NCI-H2227 (cell line): ENCODE measurements around the gene AIDA.
"Not testable (repeated sequence)": the region's sequence is repeated elsewhere in the genome, so short reads cannot be mapped to it uniquely, and the experiment has no call there.

Source experiments
- DNase-seq: peaks from one replicate; lab custom pipeline; 2025; ENCODE audit not compliant: unreplicated experiment; lab: John Stamatoyannopoulos, UW

Gene AIDA

GRCh38 chr1:222712253-222713090, at the start of gene AIDA, which contains the start of gene BROX:
TSS of gene AIDA (minus strand) at chr1:222712491. CDS start at chr1:222712317, 174 bp downstream.
TSS of gene BROX (plus strand) at chr1:222712564. CDS start at chr1:222715700, 3,136 bp downstream.
- DNase-seq, result peak; percentile 92

GRCh38 chr1:222761083-222761482, 48.8 kb upstream of the AIDA start:
- DNase-seq, result no peak

DNA sequence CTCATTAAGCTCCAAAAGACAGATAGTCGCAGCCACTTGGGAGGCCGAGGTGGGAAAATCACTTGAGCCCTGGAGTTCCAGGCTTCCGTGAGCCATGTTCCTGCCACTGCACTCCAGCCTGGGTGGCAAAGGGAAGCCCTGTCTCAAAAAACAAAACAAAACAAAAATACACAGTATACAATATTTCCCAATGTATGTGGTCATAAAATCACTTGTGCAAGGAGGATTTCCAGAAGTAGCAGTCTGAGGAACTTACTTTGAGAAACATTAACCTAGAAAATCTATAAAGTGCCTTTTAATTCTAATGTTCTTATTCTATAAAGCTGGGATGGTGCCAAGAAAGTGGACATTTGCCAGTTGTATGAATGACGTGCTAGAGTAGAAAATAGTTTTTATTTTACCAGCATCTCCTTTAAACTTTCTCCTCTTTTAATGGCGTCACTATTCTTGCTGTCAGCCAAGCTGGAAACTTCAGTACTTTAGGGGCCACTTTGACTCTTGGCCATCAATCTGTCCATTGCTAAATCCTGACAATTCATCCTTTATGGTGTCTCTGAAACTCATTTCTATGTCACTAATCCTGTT, 47.3 kb upstream of the AIDA start:
- no peak for DNase-seq

DNA sequence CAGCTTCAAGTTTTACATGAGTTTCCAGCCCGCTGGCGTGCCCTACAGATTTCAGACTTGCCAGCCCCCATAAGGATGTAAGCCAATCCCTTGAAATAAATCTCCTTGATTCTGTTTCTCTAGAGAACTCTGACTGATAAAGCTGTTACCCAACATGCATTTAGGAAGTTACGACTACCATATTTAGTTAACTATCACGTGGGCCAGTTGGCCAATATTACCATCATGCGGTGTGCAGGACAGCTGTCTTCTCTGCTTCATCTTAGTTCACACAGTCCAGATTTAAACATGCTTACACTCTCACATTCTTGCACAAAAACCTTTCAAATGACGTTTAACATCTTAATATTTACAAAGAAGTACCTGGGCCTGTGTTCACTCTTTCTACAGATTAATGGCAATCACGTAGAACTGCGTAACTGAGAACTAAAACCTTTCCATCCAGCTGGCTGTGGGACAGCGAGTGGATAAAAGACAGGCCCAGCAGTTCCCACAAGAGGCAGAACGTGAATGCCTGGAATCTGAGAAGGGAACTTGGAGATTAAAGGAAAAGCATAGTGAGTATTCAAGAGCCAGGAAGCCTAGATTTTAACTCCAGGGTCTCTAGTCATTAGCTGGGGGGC, 45.5 kb upstream of the AIDA start:
- DNase-seq, result no peak

- no peak for DNase-seq
Measured at GRCh38 chr1:222754366-222755139, 42.3 kb upstream of the AIDA start.

DNA sequence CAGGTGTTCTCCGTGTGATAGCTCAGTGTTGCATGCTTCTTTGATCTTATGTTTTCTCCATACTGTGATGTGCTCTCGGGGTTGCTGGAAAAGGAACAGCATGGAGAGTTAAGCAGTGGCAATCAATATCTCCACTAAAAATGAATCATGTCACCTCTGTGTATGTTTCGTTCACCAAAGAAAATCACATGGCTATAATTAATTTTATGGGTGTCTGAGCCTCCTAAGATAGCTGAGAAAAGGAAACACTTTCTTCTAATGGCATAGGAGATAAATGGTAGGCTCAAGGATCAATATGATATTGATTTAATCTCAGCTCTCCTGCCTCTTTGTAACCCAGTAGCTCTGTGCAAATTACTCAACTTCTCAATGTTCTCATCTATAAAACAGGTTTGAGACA, 39.0 kb upstream of the AIDA start:
- no peak for DNase-seq

- DNase-seq, result no peak
Measured at GRCh38 chr1:222750651-222751050, 38.4 kb upstream of the AIDA start.

DNA sequence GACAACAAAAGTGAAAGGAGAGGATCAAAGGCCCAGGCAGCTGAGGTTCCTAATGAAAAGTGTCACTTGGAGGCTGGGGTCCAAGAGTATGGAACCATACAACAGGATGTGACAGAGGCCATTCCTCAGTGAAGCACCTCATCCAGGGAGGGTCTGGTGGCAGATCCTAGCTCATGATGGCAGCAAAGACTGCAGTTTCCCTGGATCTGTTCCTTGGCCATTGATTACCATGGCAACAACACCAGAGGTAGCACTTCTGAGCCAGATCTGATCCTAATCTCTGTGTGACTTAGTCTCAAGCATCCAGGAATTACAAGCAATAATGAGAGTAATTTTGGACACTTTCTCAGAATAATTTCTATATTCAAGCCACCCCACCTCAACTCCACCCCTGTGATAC, 37.6 kb upstream of the AIDA start:
- DNase-seq, result peak; percentile 42

GRCh38 chr1:222741630-222742457, 29.6 kb upstream of the AIDA start:
- DNase-seq, result not testable (repeated sequence)

DNA sequence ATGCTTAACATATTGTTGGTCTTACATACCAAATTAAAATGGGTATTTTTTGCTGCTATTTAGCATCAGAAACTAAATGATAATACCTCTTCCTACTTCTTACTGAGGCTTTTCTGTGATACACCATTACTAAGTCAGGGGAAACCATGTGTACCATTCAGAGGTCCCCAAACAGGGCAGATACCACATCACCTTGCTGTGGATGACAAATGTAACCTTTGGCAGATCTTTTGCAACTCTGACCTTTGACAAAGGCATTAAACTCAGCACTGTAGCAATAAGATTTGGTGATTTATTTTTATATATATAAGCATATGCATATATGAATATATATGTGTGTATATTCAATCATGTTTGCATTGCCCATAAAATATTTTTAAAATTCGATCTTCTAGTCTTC, 27.6 kb upstream of the AIDA start:
- DNase-seq, result no peak

DNA sequence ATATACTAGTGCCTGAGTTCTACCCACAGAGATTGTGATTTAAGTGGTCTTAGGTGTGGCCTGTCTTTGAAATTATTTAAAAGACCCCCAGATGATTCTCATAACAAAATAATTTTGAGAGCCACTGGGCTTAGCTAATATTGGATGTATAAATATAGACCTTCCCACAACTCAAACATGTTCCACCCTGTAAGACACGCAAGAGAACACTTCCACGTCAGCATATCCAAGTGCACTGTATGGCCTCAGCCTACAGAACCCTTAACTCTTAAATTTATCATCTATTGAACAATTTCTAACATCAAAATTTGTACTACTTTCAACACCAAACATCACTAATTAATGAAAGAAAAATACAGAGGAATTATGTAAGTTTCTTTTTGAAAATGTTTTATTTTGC, 27.2 kb upstream of the AIDA start:
- no peak for DNase-seq

- peak; percentile 37 for DNase-seq
Measured at GRCh38 chr1:222736972-222737371, 24.7 kb upstream of the AIDA start, which contains the start of gene FAM177B. TSS of gene FAM177B (plus strand) at chr1:222737202. CDS start at chr1:222746546, 9,344 bp downstream.

GRCh38 chr1:222736470-222736869, 24.2 kb upstream of the AIDA start:
- no peak for DNase-seq

DNA sequence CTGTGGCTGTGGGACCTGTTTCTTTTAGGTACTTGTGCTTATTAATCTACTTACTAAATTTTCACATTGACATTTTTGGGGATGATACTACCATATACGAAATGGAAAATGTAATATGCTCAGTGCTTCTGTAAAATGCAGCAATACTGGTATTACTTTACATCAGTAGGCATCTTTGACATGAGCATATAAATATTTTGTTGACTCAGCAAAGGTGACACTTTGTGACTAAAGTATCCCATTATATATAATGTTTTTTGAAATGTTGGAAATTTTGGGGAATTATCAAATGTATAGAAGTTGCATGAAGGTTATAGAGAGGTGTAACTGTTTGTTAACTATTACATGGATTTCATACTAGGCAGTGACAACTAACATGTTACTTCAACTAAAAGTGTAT, 22.4 kb upstream of the AIDA start:
- no peak for DNase-seq

- DNase-seq, result no peak
Measured at GRCh38 chr1:222732216-222733159, 20.2 kb upstream of the AIDA start.

GRCh38 chr1:222730866-222731265, 18.6 kb upstream of the AIDA start:
- no peak for DNase-seq

- DNase-seq, result no peak
Measured at GRCh38 chr1:222728746-222729145, 16.5 kb upstream of the AIDA start.

GRCh38 chr1:222716393-222716792, 4.1 kb upstream of the AIDA start:
- DNase-seq, result no peak
